ENCODE measurements around the gene PNPLA1.

DNA sequence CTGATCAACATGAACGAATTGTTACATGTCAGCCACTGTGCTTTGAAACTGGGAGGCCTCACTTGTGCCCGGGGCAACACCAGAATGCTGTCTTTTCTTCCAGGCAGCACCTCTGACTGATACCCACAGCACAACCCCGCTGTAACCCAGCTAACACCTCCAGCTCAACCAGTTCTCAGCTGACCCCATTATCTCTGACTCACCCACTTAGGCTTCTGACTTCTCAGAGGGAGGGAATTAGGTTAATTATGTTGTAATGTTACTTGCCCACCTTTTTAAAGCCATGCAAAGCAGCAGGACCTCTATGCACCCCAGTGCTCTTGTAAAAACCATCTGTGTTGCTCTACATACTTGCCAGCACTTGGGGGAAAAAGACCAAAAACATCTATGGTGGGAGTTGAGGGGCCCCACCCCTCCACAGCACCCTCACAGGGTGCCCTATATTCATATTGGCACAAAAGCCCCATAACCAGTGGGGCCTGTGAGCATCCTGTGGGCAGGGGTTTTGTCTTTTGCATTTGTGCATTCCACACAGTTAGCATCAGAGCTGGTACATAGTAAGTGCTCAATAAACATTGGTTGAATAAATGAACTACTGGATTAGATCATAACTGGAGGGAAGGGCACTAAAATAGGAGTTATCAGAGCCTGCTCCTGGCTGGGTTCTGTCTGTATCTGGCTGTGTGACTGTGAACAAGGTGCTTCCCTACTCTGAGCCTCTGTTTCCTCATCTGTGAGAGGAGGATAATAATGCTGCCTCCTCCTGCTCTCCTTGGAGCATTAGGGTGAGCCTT lies 44.6 kb downstream of the PNPLA1 start:
- TF ChIP-seq, protein P1, sequence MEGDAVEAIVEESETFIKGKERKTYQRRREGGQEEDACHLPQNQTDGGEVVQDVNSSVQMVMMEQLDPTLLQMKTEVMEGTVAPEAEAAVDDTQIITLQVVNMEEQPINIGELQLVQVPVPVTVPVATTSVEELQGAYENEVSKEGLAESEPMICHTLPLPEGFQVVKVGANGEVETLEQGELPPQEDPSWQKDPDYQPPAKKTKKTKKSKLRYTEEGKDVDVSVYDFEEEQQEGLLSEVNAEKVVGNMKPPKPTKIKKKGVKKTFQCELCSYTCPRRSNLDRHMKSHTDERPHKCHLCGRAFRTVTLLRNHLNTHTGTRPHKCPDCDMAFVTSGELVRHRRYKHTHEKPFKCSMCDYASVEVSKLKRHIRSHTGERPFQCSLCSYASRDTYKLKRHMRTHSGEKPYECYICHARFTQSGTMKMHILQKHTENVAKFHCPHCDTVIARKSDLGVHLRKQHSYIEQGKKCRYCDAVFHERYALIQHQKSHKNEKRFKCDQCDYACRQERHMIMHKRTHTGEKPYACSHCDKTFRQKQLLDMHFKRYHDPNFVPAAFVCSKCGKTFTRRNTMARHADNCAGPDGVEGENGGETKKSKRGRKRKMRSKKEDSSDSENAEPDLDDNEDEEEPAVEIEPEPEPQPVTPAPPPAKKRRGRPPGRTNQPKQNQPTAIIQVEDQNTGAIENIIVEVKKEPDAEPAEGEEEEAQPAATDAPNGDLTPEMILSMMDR (IDR thresholded peaks at IDR 0.05), result no peak
- no peak for TF ChIP-seq POLR2A (IDR thresholded peaks at IDR 0.05)
